HEK293 (cell line): ENCODE measurements around the gene LRIF1.

Source experiments
- CTCF ChIA-PET: fragments of 350-600 bp; formaldehyde crosslinking; extraction: SDS; loops from one replicate; lab custom pipeline; 2021; ENCODE audit warnings: antibody characterized with exemption; lab: Yijun Ruan, JAX
- POLR2A ChIA-PET: fragments of 300-600 bp; formaldehyde crosslinking; extraction: SDS; loops from one replicate; lab custom pipeline; 2020; ENCODE audit warnings: antibody characterized with exemption, inconsistent platforms; lab: Yijun Ruan, JAX
- H3K27ac ChIP-seq: fragments of 200-500 bp; sonication (Bioruptor generic); 2 replicates; pipeline ENCODE4 v1.5.1; 2014; ENCODE audit warnings: low read depth, low read length, control low read depth, inconsistent platforms; ENCODE audit errors: extremely low read depth
- H3K36me3 ChIP-seq, 2 experiments: fragments of 200-500 bp in 1 of 2; sonication (Bioruptor generic) in 1 of 2; 1 replicate in 1 of 2; 2 replicates in 1 of 2; pipeline ENCODE4 v1.5.1; 2014 to 2017; ENCODE audit warnings: inconsistent platforms in 2 of 2, low read length in 2 of 2; ENCODE audit not compliant: control insufficient read depth in 2 of 2, insufficient read depth in 1 of 2
- H3K4me1 ChIP-seq: fragments of 200-500 bp; sonication (Bioruptor generic); 2 replicates; pipeline ENCODE4 v1.5.1; 2014; ENCODE audit warnings: mild to moderate bottlenecking, low read length, inconsistent platforms; ENCODE audit not compliant: control insufficient read depth, insufficient read depth
- H3K4me3 ChIP-seq: 2 replicates; pipeline ENCODE4 v1.5.1; 2011; ENCODE audit warnings: low read depth, mild to moderate bottlenecking, control low read depth, low read length, moderate library complexity
- H3K9me3 ChIP-seq: fragments of 200-500 bp; sonication (Bioruptor generic); 2 replicates; pipeline ENCODE4 v1.5.1; 2014; ENCODE audit warnings: low read depth, low read length, inconsistent platforms; ENCODE audit not compliant: control insufficient read depth, insufficient read depth
- SCRT1 ChIP-seq: fragments of 450-650 bp; formaldehyde crosslinking; IDR thresholded peaks from 2 replicates; pipeline ENCODE4 v1.5.1; 2016; ENCODE audit warnings: missing biosample characterization, missing genetic modification characterization, borderline replicate concordance
- SETDB1 ChIP-seq: IDR thresholded peaks from one replicate; pipeline ENCODE4 v1.6.1; 2017; ENCODE audit warnings: mild to moderate bottlenecking, low read length, moderate library complexity, mixed read lengths; ENCODE audit not compliant: insufficient read length
- YY2 ChIP-seq: fragments of 450-650 bp; formaldehyde crosslinking; IDR thresholded peaks from 2 replicates; pipeline ENCODE4 v1.5.1; 2016; ENCODE audit warnings: missing biosample characterization, missing genetic modification characterization
- ZIC2 ChIP-seq: fragments of 450-650 bp; formaldehyde crosslinking; IDR thresholded peaks from 2 replicates; pipeline ENCODE4 v1.5.1; 2016; ENCODE audit warnings: missing biosample characterization, missing genetic modification characterization
- ZNF155 ChIP-seq: fragments of 450-650 bp; formaldehyde crosslinking; IDR thresholded peaks from 2 replicates; pipeline ENCODE4 v1.5.1; 2016; ENCODE audit warnings: missing biosample characterization, missing genetic modification characterization
- ZNF157 ChIP-seq: fragments of 450-650 bp; formaldehyde crosslinking; IDR thresholded peaks from 2 replicates; pipeline ENCODE4 v1.5.1; 2016; ENCODE audit warnings: missing biosample characterization, missing genetic modification characterization
- ZNF169 ChIP-seq: fragments of 450-650 bp; formaldehyde crosslinking; IDR thresholded peaks from 2 replicates; pipeline ENCODE4 v1.5.1; 2016; ENCODE audit warnings: missing biosample characterization, missing genetic modification characterization
- ZNF19 ChIP-seq: fragments of 450-650 bp; formaldehyde crosslinking; IDR thresholded peaks from 2 replicates; pipeline ENCODE4; 2016; ENCODE audit warnings: missing biosample characterization, missing genetic modification characterization, low read depth
- ZNF2 ChIP-seq: fragments of 450-650 bp; formaldehyde crosslinking; IDR thresholded peaks from 2 replicates; pipeline ENCODE4 v1.5.1; 2016; ENCODE audit warnings: missing biosample characterization, missing genetic modification characterization
- ZNF248 ChIP-seq: fragments of 450-650 bp; formaldehyde crosslinking; IDR thresholded peaks from 2 replicates; pipeline ENCODE4 v1.5.1; 2017; ENCODE audit warnings: missing biosample characterization, missing genetic modification characterization
- ZNF404 ChIP-seq: fragments of 450-650 bp; formaldehyde crosslinking; IDR thresholded peaks from 2 replicates; pipeline ENCODE4 v1.5.1; 2017; ENCODE audit warnings: missing biosample characterization, missing genetic modification characterization
- ZNF433 ChIP-seq: fragments of 450-650 bp; formaldehyde crosslinking; IDR thresholded peaks from 2 replicates; pipeline ENCODE4 v1.5.1; 2016; ENCODE audit warnings: missing biosample characterization, missing genetic modification characterization, low read depth
- ZNF501 ChIP-seq: fragments of 450-650 bp; formaldehyde crosslinking; IDR thresholded peaks from 2 replicates; pipeline ENCODE4 v1.5.1; 2016; ENCODE audit warnings: missing biosample characterization, missing genetic modification characterization
- ZNF548 ChIP-seq: fragments of 450-650 bp; formaldehyde crosslinking; IDR thresholded peaks from 2 replicates; pipeline ENCODE4 v1.5.1; 2016; ENCODE audit warnings: missing biosample characterization, missing genetic modification characterization
- ZNF677 ChIP-seq: fragments of 450-650 bp; IDR thresholded peaks from 2 replicates; pipeline ENCODE4 v1.5.0; 2018; ENCODE audit warnings: missing biosample characterization, mild to moderate bottlenecking, missing genetic modification characterization, moderate library complexity
- TF ChIP-seq, protein P1 (sequence below): fragments of 450-650 bp; formaldehyde crosslinking; IDR thresholded peaks from 2 replicates; pipeline ENCODE4 v1.5.1; 2016; ENCODE audit warnings: missing biosample characterization, missing genetic modification characterization
- TF ChIP-seq, protein P2 (sequence below): fragments of 450-650 bp; formaldehyde crosslinking; IDR thresholded peaks from 2 replicates; pipeline ENCODE4 v1.5.1; 2016; ENCODE audit warnings: missing biosample characterization, missing genetic modification characterization
- TF ChIP-seq, protein P3 (sequence below): fragments of 450-650 bp; formaldehyde crosslinking; IDR thresholded peaks from 2 replicates; pipeline ENCODE4 v1.5.0; 2017; ENCODE audit warnings: missing biosample characterization, missing genetic modification characterization, borderline replicate concordance
- TF ChIP-seq, protein P4 (sequence below): fragments of 450-650 bp; formaldehyde crosslinking; conservative IDR thresholded peaks from 2 replicates; pipeline ENCODE4 v1.5.1; 2016; ENCODE audit warnings: low read depth, missing biosample characterization, missing genetic modification characterization
- TF ChIP-seq, protein P5 (sequence below): fragments of 450-650 bp; formaldehyde crosslinking; IDR thresholded peaks from 2 replicates; pipeline ENCODE4 v1.5.1; 2017; ENCODE audit warnings: missing biosample characterization, mild to moderate bottlenecking, missing genetic modification characterization, moderate library complexity
- TF ChIP-seq, protein P6 (sequence below): fragments of 450-650 bp; formaldehyde crosslinking; IDR thresholded peaks from 2 replicates; pipeline ENCODE4 v1.5.1; 2016; ENCODE audit warnings: missing biosample characterization, missing genetic modification characterization

The LRIF1 gene, protein sequence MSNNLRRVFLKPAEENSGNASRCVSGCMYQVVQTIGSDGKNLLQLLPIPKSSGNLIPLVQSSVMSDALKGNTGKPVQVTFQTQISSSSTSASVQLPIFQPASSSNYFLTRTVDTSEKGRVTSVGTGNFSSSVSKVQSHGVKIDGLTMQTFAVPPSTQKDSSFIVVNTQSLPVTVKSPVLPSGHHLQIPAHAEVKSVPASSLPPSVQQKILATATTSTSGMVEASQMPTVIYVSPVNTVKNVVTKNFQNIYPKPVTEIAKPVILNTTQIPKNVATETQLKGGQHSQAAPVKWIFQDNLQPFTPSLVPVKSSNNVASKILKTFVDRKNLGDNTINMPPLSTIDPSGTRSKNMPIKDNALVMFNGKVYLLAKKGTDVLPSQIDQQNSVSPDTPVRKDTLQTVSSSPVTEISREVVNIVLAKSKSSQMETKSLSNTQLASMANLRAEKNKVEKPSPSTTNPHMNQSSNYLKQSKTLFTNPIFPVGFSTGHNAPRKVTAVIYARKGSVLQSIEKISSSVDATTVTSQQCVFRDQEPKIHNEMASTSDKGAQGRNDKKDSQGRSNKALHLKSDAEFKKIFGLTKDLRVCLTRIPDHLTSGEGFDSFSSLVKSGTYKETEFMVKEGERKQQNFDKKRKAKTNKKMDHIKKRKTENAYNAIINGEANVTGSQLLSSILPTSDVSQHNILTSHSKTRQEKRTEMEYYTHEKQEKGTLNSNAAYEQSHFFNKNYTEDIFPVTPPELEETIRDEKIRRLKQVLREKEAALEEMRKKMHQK

DNA sequence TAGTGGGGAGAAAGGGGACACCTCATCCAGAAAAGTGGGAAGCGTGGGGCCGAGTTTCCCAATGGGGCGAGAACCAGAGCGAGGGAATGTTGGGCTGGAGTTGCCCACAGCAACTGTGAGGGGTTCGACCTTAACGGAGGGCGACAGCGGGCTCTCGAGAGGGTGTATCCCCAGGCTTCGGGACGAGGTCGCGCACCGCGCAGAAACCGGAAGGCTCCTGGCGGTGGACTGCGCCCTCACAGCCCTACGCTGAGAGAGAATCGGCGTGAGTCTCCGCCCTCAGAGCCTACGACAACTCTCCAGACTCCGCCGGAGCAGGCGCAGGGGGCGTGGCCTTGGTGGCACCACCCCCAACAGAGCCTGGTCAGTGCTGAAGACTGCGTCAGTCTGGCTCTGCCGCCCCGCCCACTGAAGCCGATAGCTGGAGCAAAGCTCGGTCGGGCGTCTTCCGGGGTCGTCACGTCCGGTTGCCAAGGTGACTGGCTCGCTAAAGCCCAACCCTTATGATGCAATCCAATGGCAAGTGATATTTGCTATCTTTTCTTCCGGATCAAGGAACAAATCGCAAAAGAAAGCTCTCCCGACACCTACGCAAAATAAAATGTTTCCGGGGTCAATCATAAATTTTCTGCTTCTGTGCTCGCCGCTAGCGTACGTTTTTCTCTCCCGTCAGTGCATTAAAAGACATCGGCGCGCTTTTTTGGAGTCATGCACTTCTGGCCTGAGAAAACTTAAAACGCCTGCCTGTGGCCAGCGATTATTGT lies at the start of gene LRIF1:
Gene LRIF1, minus strand, starts transcription at position 232 of the 764 bp plus-strand sequence. CDS start 234 bp downstream, outside the sequence.
- Histone ChIP-seq H3K4me3 (peak within 1 kb of the TSS; percentile 79), H3K27ac (peak within 1 kb of the TSS; percentile 62), H3K36me3 (no peaks in the 10 kb centered on the region), H3K4me1 (no peaks in the 10 kb centered on the region; the same call in 1 of the 2 replicates), H3K9me3 (no peaks in the 10 kb centered on the region)
- POLR2A ChIA-PET = interaction anchor here (0.7 to 1.0 kb wide), 7 partner anchors 8 to 85 kb away, joined by 3 to 5 read pairs (median 4); no protein-coding TSS in a partner anchor
- CTCF ChIA-PET = interaction anchor here (0.7 to 1.1 kb wide), 5 partner anchors 10 to 798 kb away, joined by 3 to 4 read pairs (median 3); no protein-coding TSS in a partner anchor
- no peak for TF ChIP-seq ZNF248 (tag by site-specific recombination)
- TF ChIP-seq, protein P1, sequence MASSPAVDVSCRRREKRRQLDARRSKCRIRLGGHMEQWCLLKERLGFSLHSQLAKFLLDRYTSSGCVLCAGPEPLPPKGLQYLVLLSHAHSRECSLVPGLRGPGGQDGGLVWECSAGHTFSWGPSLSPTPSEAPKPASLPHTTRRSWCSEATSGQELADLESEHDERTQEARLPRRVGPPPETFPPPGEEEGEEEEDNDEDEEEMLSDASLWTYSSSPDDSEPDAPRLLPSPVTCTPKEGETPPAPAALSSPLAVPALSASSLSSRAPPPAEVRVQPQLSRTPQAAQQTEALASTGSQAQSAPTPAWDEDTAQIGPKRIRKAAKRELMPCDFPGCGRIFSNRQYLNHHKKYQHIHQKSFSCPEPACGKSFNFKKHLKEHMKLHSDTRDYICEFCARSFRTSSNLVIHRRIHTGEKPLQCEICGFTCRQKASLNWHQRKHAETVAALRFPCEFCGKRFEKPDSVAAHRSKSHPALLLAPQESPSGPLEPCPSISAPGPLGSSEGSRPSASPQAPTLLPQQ (tag by site-specific recombination) = peak; percentile 36; the same call in 1 of the 2 replicates
- TF ChIP-seq ZNF19 (tag by site-specific recombination) = no peak
- TF ChIP-seq, protein P2, sequence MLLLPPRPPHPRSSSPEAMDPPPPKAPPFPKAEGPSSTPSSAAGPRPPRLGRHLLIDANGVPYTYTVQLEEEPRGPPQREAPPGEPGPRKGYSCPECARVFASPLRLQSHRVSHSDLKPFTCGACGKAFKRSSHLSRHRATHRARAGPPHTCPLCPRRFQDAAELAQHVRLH = peak; percentile 80; the same call in 1 of the 2 replicates
- TF ChIP-seq ZNF404 (tag by site-specific recombination) = no peak
- TF ChIP-seq ZNF2 (tag by site-specific recombination) = peak; percentile 73
- TF ChIP-seq, protein P3, sequence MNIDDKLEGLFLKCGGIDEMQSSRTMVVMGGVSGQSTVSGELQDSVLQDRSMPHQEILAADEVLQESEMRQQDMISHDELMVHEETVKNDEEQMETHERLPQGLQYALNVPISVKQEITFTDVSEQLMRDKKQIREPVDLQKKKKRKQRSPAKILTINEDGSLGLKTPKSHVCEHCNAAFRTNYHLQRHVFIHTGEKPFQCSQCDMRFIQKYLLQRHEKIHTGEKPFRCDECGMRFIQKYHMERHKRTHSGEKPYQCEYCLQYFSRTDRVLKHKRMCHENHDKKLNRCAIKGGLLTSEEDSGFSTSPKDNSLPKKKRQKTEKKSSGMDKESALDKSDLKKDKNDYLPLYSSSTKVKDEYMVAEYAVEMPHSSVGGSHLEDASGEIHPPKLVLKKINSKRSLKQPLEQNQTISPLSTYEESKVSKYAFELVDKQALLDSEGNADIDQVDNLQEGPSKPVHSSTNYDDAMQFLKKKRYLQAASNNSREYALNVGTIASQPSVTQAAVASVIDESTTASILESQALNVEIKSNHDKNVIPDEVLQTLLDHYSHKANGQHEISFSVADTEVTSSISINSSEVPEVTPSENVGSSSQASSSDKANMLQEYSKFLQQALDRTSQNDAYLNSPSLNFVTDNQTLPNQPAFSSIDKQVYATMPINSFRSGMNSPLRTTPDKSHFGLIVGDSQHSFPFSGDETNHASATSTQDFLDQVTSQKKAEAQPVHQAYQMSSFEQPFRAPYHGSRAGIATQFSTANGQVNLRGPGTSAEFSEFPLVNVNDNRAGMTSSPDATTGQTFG = no peak
- no peak for TF ChIP-seq ZNF157
- TF ChIP-seq ZNF433 = no peak
- TF ChIP-seq ZNF677 (tag by site-specific recombination) = no peak
- TF ChIP-seq, protein P4, sequence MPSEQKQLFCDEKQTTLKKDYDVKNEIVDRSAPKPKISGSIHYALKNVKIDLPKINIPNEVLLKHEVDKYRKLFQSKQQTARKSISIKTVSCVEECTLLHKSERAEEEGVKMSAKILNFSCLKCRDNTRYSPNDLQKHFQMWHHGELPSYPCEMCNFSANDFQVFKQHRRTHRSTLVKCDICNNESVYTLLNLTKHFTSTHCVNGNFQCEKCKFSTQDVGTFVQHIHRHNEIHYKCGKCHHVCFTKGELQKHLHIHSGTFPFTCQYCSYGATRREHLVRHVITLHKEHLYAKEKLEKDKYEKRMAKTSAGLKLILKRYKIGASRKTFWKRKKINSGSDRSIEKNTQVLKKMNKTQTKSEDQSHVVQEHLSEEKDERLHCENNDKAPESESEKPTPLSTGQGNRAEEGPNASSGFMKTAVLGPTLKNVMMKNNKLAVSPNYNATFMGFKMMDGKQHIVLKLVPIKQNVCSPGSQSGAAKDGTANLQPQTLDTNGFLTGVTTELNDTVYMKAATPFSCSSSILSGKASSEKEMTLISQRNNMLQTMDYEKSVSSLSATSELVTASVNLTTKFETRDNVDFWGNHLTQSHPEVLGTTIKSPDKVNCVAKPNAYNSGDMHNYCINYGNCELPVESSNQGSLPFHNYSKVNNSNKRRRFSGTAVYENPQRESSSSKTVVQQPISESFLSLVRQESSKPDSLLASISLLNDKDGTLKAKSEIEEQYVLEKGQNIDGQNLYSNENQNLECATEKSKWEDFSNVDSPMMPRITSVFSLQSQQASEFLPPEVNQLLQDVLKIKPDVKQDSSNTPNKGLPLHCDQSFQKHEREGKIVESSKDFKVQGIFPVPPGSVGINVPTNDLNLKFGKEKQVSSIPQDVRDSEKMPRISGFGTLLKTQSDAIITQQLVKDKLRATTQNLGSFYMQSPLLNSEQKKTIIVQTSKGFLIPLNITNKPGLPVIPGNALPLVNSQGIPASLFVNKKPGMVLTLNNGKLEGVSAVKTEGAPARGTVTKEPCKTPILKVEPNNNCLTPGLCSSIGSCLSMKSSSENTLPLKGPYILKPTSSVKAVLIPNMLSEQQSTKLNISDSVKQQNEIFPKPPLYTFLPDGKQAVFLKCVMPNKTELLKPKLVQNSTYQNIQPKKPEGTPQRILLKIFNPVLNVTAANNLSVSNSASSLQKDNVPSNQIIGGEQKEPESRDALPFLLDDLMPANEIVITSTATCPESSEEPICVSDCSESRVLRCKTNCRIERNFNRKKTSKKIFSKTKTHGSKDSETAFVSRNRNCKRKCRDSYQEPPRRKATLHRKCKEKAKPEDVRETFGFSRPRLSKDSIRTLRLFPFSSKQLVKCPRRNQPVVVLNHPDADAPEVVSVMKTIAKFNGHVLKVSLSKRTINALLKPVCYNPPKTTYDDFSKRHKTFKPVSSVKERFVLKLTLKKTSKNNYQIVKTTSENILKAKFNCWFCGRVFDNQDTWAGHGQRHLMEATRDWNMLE = peak; percentile 100
- no peak for TF ChIP-seq ZNF548 (tag by site-specific recombination)
- TF ChIP-seq, protein P5, sequence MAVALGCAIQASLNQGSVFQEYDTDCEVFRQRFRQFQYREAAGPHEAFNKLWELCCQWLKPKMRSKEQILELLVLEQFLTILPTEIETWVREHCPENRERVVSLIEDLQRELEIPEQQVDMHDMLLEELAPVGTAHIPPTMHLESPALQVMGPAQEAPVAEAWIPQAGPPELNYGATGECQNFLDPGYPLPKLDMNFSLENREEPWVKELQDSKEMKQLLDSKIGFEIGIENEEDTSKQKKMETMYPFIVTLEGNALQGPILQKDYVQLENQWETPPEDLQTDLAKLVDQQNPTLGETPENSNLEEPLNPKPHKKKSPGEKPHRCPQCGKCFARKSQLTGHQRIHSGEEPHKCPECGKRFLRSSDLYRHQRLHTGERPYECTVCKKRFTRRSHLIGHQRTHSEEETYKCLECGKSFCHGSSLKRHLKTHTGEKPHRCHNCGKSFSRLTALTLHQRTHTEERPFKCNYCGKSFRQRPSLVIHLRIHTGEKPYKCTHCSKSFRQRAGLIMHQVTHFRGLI = peak; percentile 99
- no peak for TF ChIP-seq YY2 (tag by site-specific recombination)
- TF ChIP-seq, protein P6, sequence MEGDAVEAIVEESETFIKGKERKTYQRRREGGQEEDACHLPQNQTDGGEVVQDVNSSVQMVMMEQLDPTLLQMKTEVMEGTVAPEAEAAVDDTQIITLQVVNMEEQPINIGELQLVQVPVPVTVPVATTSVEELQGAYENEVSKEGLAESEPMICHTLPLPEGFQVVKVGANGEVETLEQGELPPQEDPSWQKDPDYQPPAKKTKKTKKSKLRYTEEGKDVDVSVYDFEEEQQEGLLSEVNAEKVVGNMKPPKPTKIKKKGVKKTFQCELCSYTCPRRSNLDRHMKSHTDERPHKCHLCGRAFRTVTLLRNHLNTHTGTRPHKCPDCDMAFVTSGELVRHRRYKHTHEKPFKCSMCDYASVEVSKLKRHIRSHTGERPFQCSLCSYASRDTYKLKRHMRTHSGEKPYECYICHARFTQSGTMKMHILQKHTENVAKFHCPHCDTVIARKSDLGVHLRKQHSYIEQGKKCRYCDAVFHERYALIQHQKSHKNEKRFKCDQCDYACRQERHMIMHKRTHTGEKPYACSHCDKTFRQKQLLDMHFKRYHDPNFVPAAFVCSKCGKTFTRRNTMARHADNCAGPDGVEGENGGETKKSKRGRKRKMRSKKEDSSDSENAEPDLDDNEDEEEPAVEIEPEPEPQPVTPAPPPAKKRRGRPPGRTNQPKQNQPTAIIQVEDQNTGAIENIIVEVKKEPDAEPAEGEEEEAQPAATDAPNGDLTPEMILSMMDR (tag by site-specific recombination) = peak; percentile 61
- TF ChIP-seq ZNF155 (tag by site-specific recombination) = no peak
- no peak for TF ChIP-seq ZNF169 (tag by site-specific recombination)
- peak; percentile 77 for TF ChIP-seq ZNF501 (tag by site-specific recombination)
- peak; percentile 100 for TF ChIP-seq SETDB1
- TF ChIP-seq SCRT1 (tag by site-specific recombination) = no peak
- TF ChIP-seq ZIC2 = no peak
